MM.1S (cell line): Measurements from ENCODE around the gene DNMT3A.
"Not testable (repeated sequence)": the region's sequence is repeated elsewhere in the genome, so short reads cannot be mapped to it uniquely, and the experiment has no call there.

Experiments used
- DNase-seq: peaks from one replicate; pipeline ENCODE4 v3.0.0-alpha.2; 2015
- H2AFZ ChIP-seq: fragments of 300-600 bp; sonication (generic); 2 replicates; pipeline ENCODE4 v1.6.0; 2016; ENCODE audit warnings: antibody characterized with exemption, low read length
- H3F3A ChIP-seq: fragments of 300-600 bp; sonication (generic); 2 replicates; pipeline ENCODE4 v1.6.1; 2016; ENCODE audit warnings: mild to moderate bottlenecking, antibody characterized with exemption, low read length, moderate library complexity, mixed read lengths; ENCODE audit not compliant: insufficient read depth
- H3K27ac ChIP-seq: fragments of 300-600 bp; sonication (generic); 2 replicates; pipeline ENCODE4 v1.5.1; 2016; ENCODE audit warnings: mild to moderate bottlenecking, low read length
- H3K27me3 ChIP-seq: fragments of 300-600 bp; sonication (generic); replicated peaks from 2 replicates; pipeline ENCODE4 v1.6.0; 2016; ENCODE audit warnings: low read length; ENCODE audit not compliant: insufficient read depth
- H3K36me3 ChIP-seq: fragments of 300-600 bp; sonication (generic); replicated peaks from 2 replicates; pipeline ENCODE4 v1.6.1; 2016; ENCODE audit warnings: mild to moderate bottlenecking, low read length, mixed read lengths; ENCODE audit not compliant: insufficient read depth
- H3K4me1 ChIP-seq: fragments of 300-600 bp; sonication (generic); 2 replicates; pipeline ENCODE4 v1.6.1; 2016; ENCODE audit warnings: low read length, mixed read lengths
- H3K4me2 ChIP-seq: fragments of 300-600 bp; sonication (generic); 2 replicates; pipeline ENCODE4 v1.6.0; 2016; ENCODE audit warnings: low read depth, low read length
- H3K4me3 ChIP-seq: fragments of 300-600 bp; sonication (generic); 2 replicates; pipeline ENCODE4 v1.5.1; 2016; ENCODE audit warnings: low read length, mixed read lengths
- H3K79me2 ChIP-seq: fragments of 300-600 bp; sonication (generic); 2 replicates; pipeline ENCODE4 v1.6.1; 2016; ENCODE audit warnings: mixed run types, low read length, mixed read lengths
- H3K9ac ChIP-seq: fragments of 300-600 bp; sonication (generic); 2 replicates; pipeline ENCODE4 v1.6.1; 2016; ENCODE audit warnings: low read length, mixed read lengths
- H3K9me2 ChIP-seq: fragments of 300-600 bp; sonication (generic); replicated peaks from 2 replicates; pipeline ENCODE4 v1.6.1; 2016; ENCODE audit warnings: mild to moderate bottlenecking, low read length, mixed read lengths; ENCODE audit not compliant: insufficient read depth
- H3K9me3 ChIP-seq: fragments of 300-600 bp; sonication (generic); replicated peaks from 2 replicates; pipeline ENCODE4 v1.6.1; 2016; ENCODE audit warnings: mild to moderate bottlenecking, low read length, mixed read lengths; ENCODE audit not compliant: insufficient read depth
- H4K20me1 ChIP-seq: fragments of 300-600 bp; sonication (generic); 2 replicates; pipeline ENCODE4 v1.6.1; 2016; ENCODE audit warnings: mild to moderate bottlenecking, low read length, moderate library complexity, mixed read lengths; ENCODE audit not compliant: insufficient read depth
- EZH2 ChIP-seq: fragments of 300-600 bp; sonication (generic); optimal IDR thresholded peaks from 2 replicates; pipeline ENCODE3; 2017; ENCODE audit warnings: low read depth, mild to moderate bottlenecking, antibody characterized with exemption, low read length, mixed read lengths
- EZH2phosphoT487 ChIP-seq: fragments of 300-600 bp; sonication (generic); IDR thresholded peaks from 2 replicates; pipeline ENCODE4 v1.6.1; 2018; ENCODE audit warnings: antibody characterized with exemption, low read length
- TF ChIP-seq, protein P1 (sequence below): fragments of 300-600 bp; sonication (generic); IDR thresholded peaks from 2 replicates; pipeline ENCODE4 v1.5.1; 2016; ENCODE audit warnings: antibody characterized with exemption, low read length, mixed read lengths

Gene DNMT3A

DNA sequence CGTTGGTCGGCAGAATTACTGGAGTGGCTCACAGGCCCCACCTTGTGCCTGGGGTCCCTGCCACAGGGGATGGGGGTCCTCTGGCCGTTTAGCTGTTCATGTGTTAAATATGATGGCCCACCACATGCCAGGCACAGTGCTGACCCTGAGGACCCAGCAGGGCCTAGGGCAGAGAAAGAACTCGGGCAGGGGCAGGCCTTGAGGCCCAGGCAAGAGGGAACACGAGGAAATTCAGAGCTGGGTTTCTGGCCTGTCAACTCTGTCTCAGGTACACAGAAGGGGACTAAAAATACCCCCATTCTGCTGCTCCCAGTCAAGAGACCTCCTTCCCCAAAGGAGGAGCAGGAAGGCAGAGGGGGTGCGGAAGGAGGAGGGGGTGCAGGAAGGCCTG, 66.2 kb downstream of the DNMT3A start:
- Histone ChIP-seq H3K27ac (no peak overlapping the region), H3K4me1 (no peaks in the 10 kb centered on the region)

DNA sequence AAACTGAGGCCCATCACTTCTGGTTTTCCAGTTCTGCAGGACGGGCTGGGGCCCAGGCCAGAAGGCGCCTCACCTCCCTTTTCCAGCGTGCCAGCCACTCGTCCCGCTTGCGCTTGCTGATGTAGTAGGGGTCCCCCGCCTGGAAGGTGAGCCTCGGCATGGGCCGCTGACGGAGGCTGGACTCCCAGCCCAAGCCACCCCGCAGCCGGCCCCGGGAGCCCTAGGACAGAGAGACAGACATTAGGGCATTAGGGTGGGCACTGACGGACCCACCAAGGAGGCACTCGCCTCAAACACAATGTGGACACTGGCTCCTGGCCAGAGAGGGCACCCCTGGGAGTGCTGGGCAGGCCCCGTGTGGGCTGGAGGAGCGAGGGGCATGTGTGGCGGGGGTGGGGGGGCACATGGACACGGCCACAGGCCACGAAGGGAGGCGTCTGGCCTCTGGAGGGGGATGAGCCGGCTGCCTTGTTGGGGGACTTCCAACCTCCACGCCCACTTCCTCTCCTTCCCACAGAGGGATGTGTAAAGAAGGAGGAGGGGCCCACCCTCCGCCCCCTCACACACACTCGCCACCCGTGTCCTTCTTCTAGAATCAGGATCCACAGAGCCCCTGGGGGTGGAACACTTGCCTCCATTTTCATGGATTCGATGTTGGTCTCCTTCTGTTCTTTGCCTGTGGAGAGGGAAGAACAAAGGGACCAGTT, 66.7 kb downstream of the DNMT3A start:
- Histone ChIP-seq H3K9ac (no peak overlapping the region), H3K4me2 (no peak overlapping the region), H4K20me1 (no peaks in the 10 kb centered on the region), H3K27me3 (no peaks in the 10 kb centered on the region), H2AFZ (no peak overlapping the region), H3F3A (no peaks in the 10 kb centered on the region), H3K36me3 (no peaks in the 10 kb centered on the region), H3K4me1 (no peaks in the 10 kb centered on the region), H3K9me3 (no peaks in the 10 kb centered on the region), H3K9me2 (no peaks in the 10 kb centered on the region), H3K27ac (no peak overlapping the region), H3K79me2 (no peaks in the 10 kb centered on the region), H3K4me3 (no peak overlapping the region)
- TF ChIP-seq EZH2 (no peak), EZH2phosphoT487 (no peak)
- TF ChIP-seq, protein P1, sequence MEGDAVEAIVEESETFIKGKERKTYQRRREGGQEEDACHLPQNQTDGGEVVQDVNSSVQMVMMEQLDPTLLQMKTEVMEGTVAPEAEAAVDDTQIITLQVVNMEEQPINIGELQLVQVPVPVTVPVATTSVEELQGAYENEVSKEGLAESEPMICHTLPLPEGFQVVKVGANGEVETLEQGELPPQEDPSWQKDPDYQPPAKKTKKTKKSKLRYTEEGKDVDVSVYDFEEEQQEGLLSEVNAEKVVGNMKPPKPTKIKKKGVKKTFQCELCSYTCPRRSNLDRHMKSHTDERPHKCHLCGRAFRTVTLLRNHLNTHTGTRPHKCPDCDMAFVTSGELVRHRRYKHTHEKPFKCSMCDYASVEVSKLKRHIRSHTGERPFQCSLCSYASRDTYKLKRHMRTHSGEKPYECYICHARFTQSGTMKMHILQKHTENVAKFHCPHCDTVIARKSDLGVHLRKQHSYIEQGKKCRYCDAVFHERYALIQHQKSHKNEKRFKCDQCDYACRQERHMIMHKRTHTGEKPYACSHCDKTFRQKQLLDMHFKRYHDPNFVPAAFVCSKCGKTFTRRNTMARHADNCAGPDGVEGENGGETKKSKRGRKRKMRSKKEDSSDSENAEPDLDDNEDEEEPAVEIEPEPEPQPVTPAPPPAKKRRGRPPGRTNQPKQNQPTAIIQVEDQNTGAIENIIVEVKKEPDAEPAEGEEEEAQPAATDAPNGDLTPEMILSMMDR: no peak
- no peak for DNase-seq

More for the DNA sequence above, 66.2 kb downstream of the DNMT3A start:
- Histone ChIP-seq H3K9ac (no peak overlapping the region), H3K9me2 (no peaks in the 10 kb centered on the region), H3F3A (no peaks in the 10 kb centered on the region), H3K4me3 (no peak overlapping the region), H3K9me3 (no peaks in the 10 kb centered on the region), H3K4me2 (no peak overlapping the region), H3K27me3 (no peaks in the 10 kb centered on the region), H3K79me2 (no peaks in the 10 kb centered on the region), H3K36me3 (no peaks in the 10 kb centered on the region), H4K20me1 (no peaks in the 10 kb centered on the region), H2AFZ (no peak overlapping the region)
- no peak for DNase-seq
- TF ChIP-seq EZH2 (no peak), EZH2phosphoT487 (no peak)
- TF ChIP-seq, protein P1: no peak

DNA sequence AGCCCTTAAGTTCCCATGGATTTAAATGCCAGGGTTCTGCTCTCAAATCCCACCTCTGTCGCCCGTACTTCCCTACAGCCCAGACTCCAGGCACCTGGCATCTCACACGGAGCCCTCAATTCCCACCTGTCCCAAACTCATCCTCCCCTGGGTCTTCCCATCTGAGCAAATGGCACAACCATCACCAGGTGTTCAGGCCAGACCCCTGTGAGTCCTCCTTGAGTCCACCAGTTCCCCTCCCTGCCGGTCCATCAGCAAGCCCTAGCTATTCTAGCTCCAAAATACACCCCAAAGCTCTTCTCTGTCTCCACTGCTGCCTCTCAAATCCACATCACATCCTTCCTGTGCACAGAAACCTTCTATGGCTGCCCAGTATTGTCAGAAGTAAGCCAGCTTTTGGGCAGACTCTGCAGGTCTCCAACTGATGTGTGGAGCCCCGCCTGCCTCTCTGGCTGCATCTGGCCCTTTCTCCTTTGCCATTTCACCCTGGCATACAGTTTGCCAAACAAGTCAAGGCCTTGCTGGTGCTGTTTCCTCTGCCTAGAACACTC, 67.7 kb downstream of the DNMT3A start:
- H3K4me1 ChIP-seq: no peaks in the 10 kb centered on the region
- H3K9me3 ChIP-seq: no peaks in the 10 kb centered on the region
- no peak overlapping the region for H3K4me2 ChIP-seq
- H3F3A ChIP-seq: no peaks in the 10 kb centered on the region
- H3K79me2 ChIP-seq: no peaks in the 10 kb centered on the region
- H3K4me3 ChIP-seq: no peak overlapping the region
- H2AFZ ChIP-seq: no peak overlapping the region
- H3K36me3 ChIP-seq: no peaks in the 10 kb centered on the region
- no peak overlapping the region for H3K9ac ChIP-seq
- no peak for DNase-seq
- H3K9me2 ChIP-seq: no peaks in the 10 kb centered on the region
- no peaks in the 10 kb centered on the region for H3K27me3 ChIP-seq
- TF ChIP-seq, protein P1: no peak
- TF ChIP-seq EZH2phosphoT487 (no peak), EZH2 (no peak)
- no peak overlapping the region for H3K27ac ChIP-seq
- H4K20me1 ChIP-seq: no peaks in the 10 kb centered on the region

DNA sequence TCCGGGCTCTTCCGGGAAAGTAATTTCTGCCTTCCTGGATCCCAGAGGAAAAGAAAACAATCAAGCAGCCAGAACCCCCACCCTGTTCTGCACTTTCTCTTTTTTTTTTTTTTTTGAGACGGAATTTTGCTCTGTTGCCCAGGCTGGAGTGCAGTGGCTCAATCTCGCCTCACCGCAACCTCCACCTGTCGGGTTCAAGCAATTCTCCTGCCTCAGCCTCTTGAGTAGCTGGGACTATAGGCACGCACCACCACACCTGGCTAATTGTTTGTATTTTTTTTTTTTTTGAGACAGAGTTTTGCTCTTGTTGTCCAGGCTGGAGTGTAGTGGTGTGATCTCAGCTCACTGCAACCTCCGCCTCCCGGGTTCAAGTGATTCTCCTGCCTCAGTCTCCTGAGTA, 69.0 kb downstream of the DNMT3A start:
- H3K27me3 ChIP-seq, H3K9me2 ChIP-seq, H3K36me3 ChIP-seq, H3K27ac ChIP-seq, H3K4me1 ChIP-seq, H3K4me3 ChIP-seq, H2AFZ ChIP-seq, H4K20me1 ChIP-seq, H3K9me3 ChIP-seq, H3K4me2 ChIP-seq, DNase-seq, H3K79me2 ChIP-seq, H3F3A ChIP-seq, H3K9ac ChIP-seq: not testable (repeated sequence)
